NCI-H2196 treated with DMSO at 0.1 percent for 48 hours (cell line): ENCODE measurements around the gene ADAMTSL3.
"Not testable (repeated sequence)": the region's sequence is repeated elsewhere in the genome, so short reads cannot be mapped to it uniquely, and the experiment has no call there.

Experiments used
- DNase-seq: peaks from one replicate; lab custom pipeline; 2025; ENCODE audit not compliant: unreplicated experiment; lab: John Stamatoyannopoulos, UW

The ADAMTSL3 gene

DNA sequence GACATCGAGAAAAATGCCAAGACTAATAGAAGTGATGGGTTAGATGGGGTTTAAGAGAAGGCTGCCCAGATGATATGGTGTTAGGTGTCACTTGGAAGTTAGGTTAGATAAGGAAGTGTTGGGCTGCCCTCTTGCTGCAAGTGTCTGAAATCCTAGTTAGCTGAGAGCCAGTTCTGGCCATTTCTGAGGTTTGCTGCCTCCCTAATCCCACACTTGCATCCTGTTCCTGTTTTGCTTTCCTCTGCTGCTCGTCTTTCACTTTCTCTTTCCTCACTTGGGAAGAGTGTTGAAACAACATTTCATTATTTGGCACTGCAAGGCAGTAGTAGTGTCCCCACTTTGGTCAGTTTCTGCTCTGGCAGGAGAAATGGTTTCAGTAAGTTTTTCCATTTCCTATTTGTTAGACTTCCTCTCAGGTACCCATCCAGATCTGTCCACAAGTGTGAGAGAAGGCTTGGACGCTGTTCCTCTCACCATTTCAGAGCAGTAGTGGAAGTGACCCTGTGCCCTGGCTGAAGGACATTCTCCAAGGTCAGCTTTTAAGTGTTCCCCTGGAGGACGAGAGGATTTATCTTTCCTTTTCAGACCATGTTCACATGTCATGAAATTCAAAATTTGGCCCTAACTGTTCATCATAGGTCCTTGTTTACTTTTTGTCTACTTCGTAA is 93.3 kb downstream of the ADAMTSL3 start:
- no peak for DNase-seq

- no peak for DNase-seq
These were observed 93.8 kb downstream of the ADAMTSL3 start for GRCh38 chr15:83747718-83748110.

DNA sequence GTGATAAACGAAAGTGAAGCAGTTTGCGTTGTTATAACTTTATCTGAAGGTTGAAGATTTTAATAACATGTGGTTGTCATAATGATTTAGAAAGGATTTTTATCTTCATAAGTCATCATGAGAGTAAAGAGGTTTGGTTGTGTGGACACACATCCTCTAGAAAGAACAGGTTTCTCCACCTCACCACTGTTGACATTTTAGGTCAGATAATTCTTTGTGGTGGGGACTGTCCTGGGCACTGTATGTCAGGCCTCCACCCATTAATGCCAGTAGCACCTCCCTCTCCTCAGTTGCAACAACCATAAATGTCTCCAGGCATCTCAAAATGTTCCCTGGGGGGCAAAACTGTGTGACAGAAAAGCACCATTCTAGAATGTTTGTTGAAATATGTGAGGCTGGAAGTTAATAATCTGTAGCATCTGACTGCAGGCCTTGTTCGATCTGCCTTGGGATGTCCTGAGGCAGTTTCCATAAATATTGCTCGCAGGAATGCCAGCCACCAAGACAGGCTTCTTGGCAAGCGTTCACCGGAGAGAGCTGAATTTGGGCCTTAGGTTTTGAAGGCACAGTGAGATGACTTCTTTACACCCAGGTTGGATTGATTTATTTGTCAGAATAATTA is 100.1 kb downstream of the ADAMTSL3 start:
- DNase-seq, result no peak

GRCh38 chr15:83757291-83757690 is 103.4 kb downstream of the ADAMTSL3 start:
- DNase-seq, result not testable (repeated sequence)

- DNase-seq, result no peak
These were observed 108.4 kb downstream of the ADAMTSL3 start for GRCh38 chr15:83762367-83762766.

DNA sequence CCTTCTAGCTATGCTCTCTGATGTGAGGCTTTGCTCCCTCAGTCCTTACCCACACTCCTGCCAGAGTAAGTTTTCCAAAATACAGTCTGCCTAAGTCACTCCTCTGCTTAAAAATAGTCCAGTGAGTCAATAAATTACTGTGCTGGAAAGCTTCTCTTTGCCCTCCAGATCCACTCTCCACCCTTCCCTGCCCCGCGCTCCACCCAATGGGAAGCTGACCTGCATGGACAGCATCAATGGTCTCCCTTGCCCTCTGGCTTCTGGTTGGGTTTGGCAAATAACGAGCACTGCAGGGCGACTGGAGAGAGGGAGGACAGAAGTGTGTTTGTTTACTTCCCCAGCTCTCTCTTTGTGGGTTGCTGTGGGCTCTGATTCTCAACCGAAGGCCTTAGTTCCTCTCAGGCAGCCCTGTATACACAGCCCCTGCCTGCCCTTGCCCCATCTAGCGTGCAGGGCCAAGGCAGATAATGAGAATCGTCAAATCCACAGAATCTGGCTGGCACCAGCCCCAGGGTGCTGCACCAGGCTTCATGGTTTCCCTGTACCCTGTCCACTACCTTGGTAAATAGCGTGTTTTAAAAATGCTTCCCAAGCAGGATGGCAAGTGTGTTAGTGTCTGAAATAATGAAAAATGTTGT is 110.4 kb downstream of the ADAMTSL3 start:
- DNase-seq, result no peak

DNA sequence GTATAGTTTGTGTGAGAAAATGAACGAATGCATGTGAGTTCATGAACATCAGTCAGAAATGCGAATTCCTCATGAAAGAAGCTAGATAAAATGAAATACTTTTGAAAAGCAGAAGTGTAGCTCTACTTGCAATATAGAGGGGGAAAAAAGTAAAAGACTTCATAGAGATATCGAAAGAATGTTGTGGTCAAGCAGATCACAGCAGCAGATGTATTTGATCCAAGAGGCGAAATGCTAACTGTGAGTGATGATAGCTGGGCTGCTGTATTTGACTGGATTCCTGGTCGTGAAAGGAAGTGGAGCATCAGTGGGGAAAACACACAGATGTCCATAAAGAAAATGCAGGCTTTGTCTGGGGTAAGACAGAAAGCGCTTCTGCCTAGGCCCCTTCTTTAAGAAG is 112.4 kb downstream of the ADAMTSL3 start:
- DNase-seq, result no peak

GRCh38 chr15:83767741-83768140 is 113.8 kb downstream of the ADAMTSL3 start:
- DNase-seq, result no peak

- DNase-seq, result no peak
These were observed 115.6 kb downstream of the ADAMTSL3 start for GRCh38 chr15:83769411-83769999.

GRCh38 chr15:83775738-83776137 is 121.8 kb downstream of the ADAMTSL3 start:
- no peak for DNase-seq

DNA sequence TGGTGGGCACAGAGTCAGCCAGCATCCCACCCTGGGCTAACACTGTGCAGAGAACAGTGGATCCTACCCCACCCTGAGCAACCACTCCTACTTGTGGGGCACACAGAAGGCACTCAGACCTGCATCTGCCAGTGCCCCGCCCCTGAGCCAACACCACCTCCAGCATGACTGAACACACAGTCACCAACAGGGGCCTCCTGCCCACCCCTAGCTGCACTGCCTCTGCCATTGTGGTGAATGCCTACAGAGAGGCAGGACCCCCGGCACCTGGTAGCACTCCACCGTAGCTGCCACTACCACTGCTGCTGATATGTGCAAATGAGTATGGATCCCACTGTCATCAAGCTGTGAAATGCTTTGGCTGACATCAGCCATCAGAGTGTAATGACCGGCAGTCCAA is 123.1 kb downstream of the ADAMTSL3 start:
- DNase-seq, result no peak

DNA sequence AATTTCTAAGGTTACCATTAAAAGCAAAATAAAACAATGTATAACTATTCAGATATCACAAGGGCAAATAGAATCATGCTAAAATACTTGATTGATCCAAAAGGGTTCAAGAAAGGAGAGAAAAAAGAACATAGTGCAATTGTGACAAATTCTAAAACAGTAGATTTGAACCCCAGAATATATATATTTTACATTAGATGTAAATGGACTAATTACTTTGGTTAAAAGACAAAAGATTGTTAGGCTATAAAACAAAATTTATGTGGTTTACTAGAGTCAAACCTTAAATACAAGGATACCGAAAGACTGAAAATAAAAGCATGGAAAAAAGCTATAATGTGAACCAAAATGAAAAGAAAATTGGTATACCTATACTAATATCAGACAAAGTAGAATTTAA is 129.3 kb downstream of the ADAMTSL3 start:
- DNase-seq, result no peak

DNA sequence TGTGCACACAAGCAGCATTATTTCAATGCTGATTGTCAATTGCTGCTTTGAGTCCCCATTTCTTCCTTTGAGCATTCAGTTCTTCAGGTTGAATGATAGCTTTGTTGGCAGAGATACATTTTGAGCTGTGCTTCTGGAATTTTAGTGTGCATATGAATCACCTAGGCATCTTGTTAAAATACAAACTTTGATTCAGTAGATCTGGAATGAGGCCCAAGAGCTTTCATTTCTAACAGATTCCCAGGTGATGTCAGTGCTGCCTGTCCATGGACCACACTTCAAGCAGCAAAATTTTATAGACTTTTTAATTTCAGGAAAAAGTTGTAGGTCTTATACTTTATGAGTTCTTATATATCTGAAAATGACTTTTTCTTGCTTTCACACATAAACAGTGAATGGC is 131.1 kb downstream of the ADAMTSL3 start:
- DNase-seq, result no peak

DNA sequence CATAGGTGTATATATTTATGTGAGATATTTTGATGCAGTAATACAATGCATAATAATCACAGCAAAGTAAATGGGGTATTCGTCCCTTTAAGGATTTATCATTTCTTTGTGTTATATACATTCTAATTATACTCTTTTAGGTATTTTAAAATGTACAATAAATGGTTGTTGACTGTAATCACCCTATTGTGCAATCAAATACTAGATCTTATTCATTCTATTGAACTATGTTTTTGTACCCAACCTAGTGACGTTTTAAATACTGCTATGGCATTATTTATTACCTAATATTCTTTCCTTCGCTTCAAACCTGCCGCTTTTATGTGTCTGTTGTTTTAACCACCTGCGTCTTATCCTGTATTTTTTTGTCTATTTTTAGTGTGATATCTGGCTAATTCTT is 132.4 kb downstream of the ADAMTSL3 start:
- DNase-seq, result no peak

DNA sequence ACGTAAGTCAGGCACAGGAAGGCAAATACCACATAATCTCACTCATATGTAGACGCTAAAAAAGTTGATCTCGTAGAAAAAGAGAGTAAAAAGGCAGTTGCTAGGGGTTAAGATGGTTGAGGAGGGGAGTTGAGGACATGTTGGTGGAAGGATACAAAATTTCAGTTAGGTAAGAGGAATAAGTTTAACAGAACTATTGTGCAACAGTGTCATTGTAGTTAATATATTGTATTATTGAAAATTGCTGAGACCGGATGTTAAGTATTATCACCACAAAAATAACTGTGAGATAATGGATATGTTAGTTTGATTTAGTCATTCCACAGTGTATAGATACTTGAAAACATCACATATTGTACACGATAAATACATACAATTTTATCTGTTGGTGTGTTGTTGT is 139.1 kb downstream of the ADAMTSL3 start:
- DNase-seq, result no peak

DNA sequence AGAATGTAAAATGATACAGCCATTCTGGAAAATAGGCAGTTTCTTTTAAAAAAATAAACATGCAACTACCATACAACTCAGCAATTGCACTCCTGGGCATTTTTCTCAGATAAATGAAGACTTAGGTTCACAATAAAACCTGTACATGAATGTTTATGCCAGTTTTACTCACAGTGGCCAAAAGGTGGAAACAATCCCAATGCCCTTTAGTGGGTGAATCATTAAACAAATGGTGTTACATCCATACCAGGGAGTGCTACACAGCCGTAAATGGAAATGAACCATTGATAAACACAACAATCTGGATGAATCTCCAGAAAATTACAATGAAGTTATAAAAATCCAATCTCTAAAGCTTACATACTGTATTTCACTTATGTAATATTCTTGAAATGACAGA is 140.3 kb downstream of the ADAMTSL3 start:
- no peak for DNase-seq

- DNase-seq, result no peak
These were observed 155.4 kb downstream of the ADAMTSL3 start for GRCh38 chr15:83809345-83809744.

GRCh38 chr15:83810110-83810509 is 156.2 kb downstream of the ADAMTSL3 start:
- no peak for DNase-seq

DNA sequence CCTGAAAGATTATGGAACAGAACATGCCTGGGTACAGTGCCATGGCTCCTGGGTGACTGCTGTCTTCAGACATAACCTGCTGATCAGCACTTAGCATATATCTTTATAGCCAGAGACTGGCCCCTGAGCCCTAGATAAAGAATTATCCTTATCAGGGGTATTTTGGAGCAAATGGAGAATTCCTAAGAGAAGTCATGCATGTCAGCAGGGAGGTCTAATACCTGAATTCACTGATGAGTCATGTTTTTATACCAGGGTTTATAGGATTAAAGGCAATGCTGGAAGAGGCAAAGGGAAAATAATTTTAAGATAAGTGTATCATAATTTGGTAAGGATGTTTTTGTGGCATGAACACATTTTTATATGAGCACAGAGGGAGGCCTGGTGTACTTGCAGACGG is 159.8 kb downstream of the ADAMTSL3 start:
- no peak for DNase-seq

DNA sequence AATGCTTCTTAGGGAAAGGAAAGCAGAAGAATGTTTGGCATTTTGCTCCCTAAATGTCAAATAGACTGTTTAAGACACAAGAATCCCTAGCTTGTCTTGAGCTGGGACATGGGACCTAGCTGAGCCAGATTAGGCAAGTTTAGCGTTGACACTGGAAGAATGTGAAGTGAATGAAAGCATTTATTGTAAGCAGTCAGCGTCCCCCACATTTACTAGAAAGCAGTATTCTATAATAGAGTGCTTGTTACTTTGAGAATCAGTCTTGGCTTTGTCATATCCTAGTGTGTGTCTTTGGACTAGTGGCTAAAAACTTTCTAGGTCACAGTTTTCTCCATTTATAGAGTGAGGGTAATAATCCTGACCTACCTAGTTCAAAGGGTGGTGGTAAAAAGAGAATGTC is 161.6 kb downstream of the ADAMTSL3 start:
- DNase-seq, result no peak

DNA sequence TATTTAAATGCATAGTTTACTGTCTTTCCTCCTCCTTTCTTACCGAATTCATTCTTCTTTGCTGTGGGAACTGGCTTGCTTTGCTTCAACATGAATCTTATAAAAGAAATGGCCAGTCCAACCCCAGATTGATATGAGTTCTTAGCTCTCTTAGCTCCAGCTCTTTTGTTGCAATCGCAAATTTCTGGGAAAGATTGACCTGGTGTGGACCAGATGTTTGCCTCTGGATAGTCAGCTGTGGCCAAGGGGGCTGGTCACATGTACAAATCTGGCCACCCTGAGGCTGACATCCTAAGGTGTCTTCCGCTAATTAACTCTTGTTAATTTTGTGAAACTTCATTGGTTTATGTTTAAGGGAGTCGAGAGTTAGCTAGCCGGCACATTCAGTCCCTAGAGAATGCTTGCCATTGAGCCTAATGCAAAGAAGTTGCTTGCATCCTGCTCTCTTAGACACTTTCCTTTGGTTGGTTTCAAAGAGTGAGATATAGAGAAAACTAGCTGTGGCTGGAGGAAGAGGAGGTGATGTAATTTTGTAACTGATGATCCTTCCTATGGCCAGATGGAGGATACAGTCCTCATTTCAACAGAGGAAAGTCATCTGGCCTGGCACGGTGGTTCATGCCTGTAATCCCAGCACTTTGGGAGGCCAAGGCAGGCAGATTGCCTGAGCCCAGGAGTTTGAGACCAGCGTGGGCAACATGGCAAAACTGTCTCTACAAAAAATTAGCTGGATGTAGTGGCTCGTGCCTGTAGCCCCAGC is 162.4 kb downstream of the ADAMTSL3 start:
- no peak for DNase-seq
